ENCODE results near the gene BOLA3. TPM values are rescaled to one million over a fixed set of nuclear protein-coding genes. Genes with fewer than 3 reads are reported as not detected.
A peak's percentile ranks its signal among the peaks of the same experiment; 100 is the strongest.
"Not testable (repeated sequence)": the region's sequence is repeated elsewhere in the genome, so short reads cannot be mapped to it uniquely, and the experiment has no call there.

BOLA3 gene
- total and polyA plus RNA-seq, 2 of the 4 experiments (the other 2 are of a cell fraction) = 13.3 to 39.5 TPM

DNA sequence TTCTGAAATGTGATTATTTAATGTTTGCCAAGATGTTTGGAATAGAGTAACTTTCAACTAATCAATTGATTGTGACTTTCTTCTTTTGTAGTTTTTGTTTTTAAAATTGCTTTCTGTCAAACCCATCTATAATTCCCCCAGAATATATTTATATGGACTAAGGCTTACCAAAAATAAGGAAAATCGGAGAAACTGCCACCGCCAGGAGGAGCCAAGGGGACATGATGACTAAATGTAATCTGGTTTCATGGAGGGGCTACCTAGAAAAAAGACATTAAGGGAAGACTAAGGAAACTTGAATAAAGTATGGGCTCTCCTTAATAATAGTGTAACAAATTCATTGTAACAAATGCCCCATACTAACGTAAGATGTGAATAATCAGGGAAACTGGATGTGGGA, 19.5 kb downstream of the BOLA3 start:
- Histone ChIP-seq H2BK20ac (ENCODE audit: low read depth, low read length) (no peak overlapping the region), H4K8ac (ENCODE audit: low read depth in 2 of 2, low read length in 2 of 2) (no peak overlapping the region), H3K9ac (ENCODE audit: low read depth, low read length) (no peak overlapping the region), H3K36me3 (ENCODE audit: control insufficient read depth, insufficient read depth, low read length) (peaks cover under 1% of the 10 kb centered on the region), H4K5ac (ENCODE audit: low read depth, low read length) (no peak overlapping the region), H4K91ac (ENCODE audit: insufficient read depth, low read depth, low read length) (no peak overlapping the region), H3K18ac (ENCODE audit: low read depth, low read length) (no peak overlapping the region), H3K56ac (ENCODE audit: extremely low read depth, insufficient read depth, low read length) (no peak overlapping the region), H3K4me3 (ENCODE audit: insufficient read depth, low read depth, low read length) (no peak overlapping the region), H2BK15ac (ENCODE audit: low read depth, low read length) (no peak overlapping the region), H2BK5ac (ENCODE audit: low read depth, low read length, poor library complexity, severe bottlenecking) (no peak overlapping the region), H3K4ac (ENCODE audit: low read depth, low read length) (no peak overlapping the region), H2AFZ (replicated peaks; ENCODE audit: low read length, poor library complexity) (no peak overlapping the region), H3K27ac (ENCODE audit: insufficient read depth, low read length) (no peak overlapping the region), H3K23ac (ENCODE audit: low read depth, low read length) (no peak overlapping the region), H3K79me1 (ENCODE audit: low read depth in 1 of 2, low read length in 2 of 2) (no peaks in the 10 kb centered on the region), H3K4me1 (ENCODE audit: control insufficient read depth, insufficient read depth, low read length) (no peaks in the 10 kb centered on the region), H4K20me1 (ENCODE audit: insufficient read depth, low read length) (no peaks in the 10 kb centered on the region), H3K14ac (replicated peaks; ENCODE audit: low read depth, low read length) (no peak overlapping the region), H3K4me2 (ENCODE audit: low read depth, low read length) (no peak overlapping the region), H2BK120ac (ENCODE audit: low read depth, low read length) (no peak overlapping the region), H2AK9ac (replicated peaks; ENCODE audit: low read depth, low read length, poor library complexity) (no peak overlapping the region), H3K9me1 (ENCODE audit: insufficient read depth, low read length) (no peaks in the 10 kb centered on the region), H3K27me3 (ENCODE audit: control insufficient read depth, insufficient read depth, low read length) (peaks cover 14% of the 10 kb centered on the region), H2AK5ac (ENCODE audit: low read depth, low read length) (no peak overlapping the region), H3K9me3 (ENCODE audit: control insufficient read depth, insufficient read depth, low read length) (peaks cover under 1% of the 10 kb centered on the region; the same call in 1 of the 2 replicates)
- in situ Hi-C loops (cut with MboI; ENCODE audit: low sequenced_read_pairs) (loop anchor here (25.0 kb wide), 1 partner anchor 291 kb away; the partner anchor contains the start of gene STAMBP), dilution Hi-C loops (cut with HindIII; ENCODE audit: low sequenced_read_pairs, unreplicated experiment) (no loop called here), intact Hi-C loops (cut with micrococcal nuclease) (no loop called here)
- no CpG with 5 or more reads among the region's 3 CpGs for WGBS, 2 experiments (ENCODE audit: extremely low coverage in 2 of 2, insufficient read length in 1 of 2)
- ChIA-PET POLR2A (ENCODE audit: unreplicated experiment) (interaction anchor here (0.6 kb wide), 1 partner anchor 168 kb away, joined by 7 read pairs; no protein-coding TSS in a partner anchor), CTCF (no interaction called here)
- DNase-seq = peak; percentile 13
- no TSS peak for BruUV-seq (replicated peaks)
- ATAC-seq (ENCODE audit: low read depth) = no peak
- TF ChIP-seq MAZ (IDR thresholded peaks at IDR 0.05; ENCODE audit: borderline replicate concordance, low read depth, low read length) = no peak
- TF ChIP-seq CTCF (conservative IDR thresholded peaks at IDR 0.05; ENCODE audit: low read depth, low read length) = peak; percentile 26

DNA sequence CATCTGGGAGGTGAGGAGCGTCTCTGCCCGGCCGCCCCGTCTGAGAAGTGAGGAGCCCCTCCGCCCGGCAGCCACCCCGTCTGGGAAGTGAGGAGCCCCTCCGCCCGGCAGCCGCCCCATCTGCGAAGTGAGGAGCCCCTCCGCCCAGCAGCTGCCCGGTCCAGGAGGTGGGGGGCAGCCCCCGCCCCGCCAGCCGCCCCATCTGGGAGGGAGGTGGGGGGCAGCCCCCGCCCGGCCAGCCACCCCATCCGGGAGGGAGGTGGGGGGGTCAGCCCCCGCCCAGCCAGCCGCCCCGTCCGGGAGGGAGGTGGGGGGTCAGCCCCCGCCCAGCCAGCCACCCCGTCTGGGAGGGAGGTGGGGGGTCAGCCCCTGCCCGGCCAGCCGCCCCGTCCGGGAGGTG, 23.8 kb downstream of the BOLA3 start:
- POLR2A ChIA-PET (ENCODE audit: unreplicated experiment) = not testable (repeated sequence)

More for the DNA sequence above, 23.8 kb downstream of the BOLA3 start:
- H3K4me2 ChIP-seq (ENCODE audit: low read depth, low read length); H3K4me1 ChIP-seq (ENCODE audit: control insufficient read depth, insufficient read depth, low read length); in situ Hi-C loops (cut with MboI; ENCODE audit: low sequenced_read_pairs); H3K23ac ChIP-seq (ENCODE audit: low read depth, low read length); H3K9me1 ChIP-seq (ENCODE audit: insufficient read depth, low read length); H4K8ac ChIP-seq (ENCODE audit: low read depth in 2 of 2, low read length in 2 of 2); H3K79me1 ChIP-seq (ENCODE audit: low read depth in 1 of 2, low read length in 2 of 2); intact Hi-C loops (cut with micrococcal nuclease); H2BK5ac ChIP-seq (ENCODE audit: low read depth, low read length, poor library complexity, severe bottlenecking); H3K27me3 ChIP-seq (ENCODE audit: control insufficient read depth, insufficient read depth, low read length); BruUV-seq (replicated peaks); H2AFZ ChIP-seq (replicated peaks; ENCODE audit: low read length, poor library complexity); DNase-seq; H3K27ac ChIP-seq (ENCODE audit: insufficient read depth, low read length); H3K14ac ChIP-seq (replicated peaks; ENCODE audit: low read depth, low read length); CTCF ChIA-PET; H4K20me1 ChIP-seq (ENCODE audit: insufficient read depth, low read length); H2AK5ac ChIP-seq (ENCODE audit: low read depth, low read length); H3K36me3 ChIP-seq (ENCODE audit: control insufficient read depth, insufficient read depth, low read length); H2AK9ac ChIP-seq (replicated peaks; ENCODE audit: low read depth, low read length, poor library complexity); H3K4ac ChIP-seq (ENCODE audit: low read depth, low read length); H3K4me3 ChIP-seq (ENCODE audit: insufficient read depth, low read depth, low read length); ATAC-seq (ENCODE audit: low read depth); H2BK120ac ChIP-seq (ENCODE audit: low read depth, low read length); H3K56ac ChIP-seq (ENCODE audit: extremely low read depth, insufficient read depth, low read length); H4K5ac ChIP-seq (ENCODE audit: low read depth, low read length); H3K9me3 ChIP-seq (ENCODE audit: control insufficient read depth, insufficient read depth, low read length); H2BK20ac ChIP-seq (ENCODE audit: low read depth, low read length); H2BK15ac ChIP-seq (ENCODE audit: low read depth, low read length); H3K18ac ChIP-seq (ENCODE audit: low read depth, low read length); H3K9ac ChIP-seq (ENCODE audit: low read depth, low read length); H4K91ac ChIP-seq (ENCODE audit: insufficient read depth, low read depth, low read length): not testable (repeated sequence)
- dilution Hi-C loops (cut with HindIII; ENCODE audit: low sequenced_read_pairs, unreplicated experiment) = loop anchor here (25.0 kb wide), 1 partner anchor 287 kb away; the partner anchor contains the start of gene STAMBP
- 97% methylated on average over 6 of the region's 29 CpGs; no CpG with 5 or more reads in 1 of the 2 experiments for WGBS, 2 experiments (ENCODE audit: extremely low coverage in 2 of 2, insufficient read length in 1 of 2)
